Measurements from ENCODE around the gene MAGI1.

Gene MAGI1

GRCh38 chr3:65952842-65953241 lies 85.9 kb downstream of the MAGI1 start:
- Histone ChIP-seq H3K4me3 (ENCODE audit: low read length, poor library complexity, severe bottlenecking) (no peak overlapping the region), H3K9me3 (ENCODE audit: insufficient read depth, low read depth, low read length) (no peaks in the 10 kb centered on the region), H3K9me2 (replicated peaks; ENCODE audit: low read depth, low read length) (no peaks in the 10 kb centered on the region), H4K20me1 (ENCODE audit: insufficient read depth, low read length, poor library complexity, severe bottlenecking) (peaks cover 3% of the 10 kb centered on the region), H3K9ac (ENCODE audit: low read depth, low read length, poor library complexity, severe bottlenecking) (no peak overlapping the region), H3K27me3 (ENCODE audit: insufficient read depth, low read length, poor library complexity, severe bottlenecking) (no peaks in the 10 kb centered on the region), H3K4me2 (ENCODE audit: low read depth, low read length, poor library complexity, severe bottlenecking) (no peak overlapping the region), H3K36me3 (ENCODE audit: insufficient read depth, low read length) (no peaks in the 10 kb centered on the region), H3K79me2 (ENCODE audit: insufficient read depth, low read length) (no peaks in the 10 kb centered on the region), H3F3A (ENCODE audit: low read depth) (no peaks in the 10 kb centered on the region), H3K4me1 (ENCODE audit: insufficient read depth, low read length, poor library complexity, severe bottlenecking) (no peaks in the 10 kb centered on the region), H2AFZ (ENCODE audit: low read length) (no peak overlapping the region)
- TF ChIP-seq CTCF (conservative IDR thresholded peaks at IDR 0.05; ENCODE audit: low read length) (no peak), EZH2phosphoT487 (IDR thresholded peaks at IDR 0.05; ENCODE audit: borderline replicate concordance) (no peak)

DNA sequence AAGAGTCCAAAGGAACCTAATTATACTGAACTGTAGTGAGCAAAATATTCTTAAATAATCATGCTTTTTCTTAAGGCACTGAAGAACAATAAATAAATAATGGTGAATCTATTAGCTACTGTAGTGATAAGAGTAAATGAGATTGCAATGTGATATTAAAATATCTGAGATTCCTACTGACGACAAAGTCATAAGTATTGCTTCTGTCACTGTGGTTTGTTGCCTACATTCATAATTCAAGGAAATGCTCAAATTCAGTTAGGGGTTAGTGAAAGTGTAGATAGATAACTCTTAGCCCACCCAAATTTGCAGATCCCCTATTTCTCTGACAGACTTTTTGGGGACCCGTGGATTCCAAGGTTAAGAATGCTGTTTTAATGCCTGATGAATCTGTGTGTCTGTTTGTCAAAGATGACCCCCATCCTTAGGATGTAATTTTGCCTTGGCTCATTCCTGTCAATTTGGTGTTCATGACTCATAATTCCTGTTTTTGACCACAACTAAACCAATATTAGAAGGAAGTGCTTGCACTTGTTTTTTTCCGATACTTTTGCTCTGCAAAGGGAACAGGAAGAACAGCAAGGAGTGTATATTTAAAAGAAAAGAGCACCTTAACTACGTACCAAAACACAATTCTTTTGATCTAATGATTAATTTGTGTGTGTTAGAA lies 86.7 kb downstream of the MAGI1 start:
- Histone ChIP-seq H3F3A (ENCODE audit: low read depth) (no peaks in the 10 kb centered on the region), H3K9ac (ENCODE audit: low read depth, low read length, poor library complexity, severe bottlenecking) (no peak overlapping the region), H3K9me3 (ENCODE audit: insufficient read depth, low read depth, low read length) (no peaks in the 10 kb centered on the region), H3K4me1 (ENCODE audit: insufficient read depth, low read length, poor library complexity, severe bottlenecking) (no peaks in the 10 kb centered on the region), H3K9me2 (replicated peaks; ENCODE audit: low read depth, low read length) (no peaks in the 10 kb centered on the region), H3K36me3 (ENCODE audit: insufficient read depth, low read length) (no peaks in the 10 kb centered on the region), H2AFZ (ENCODE audit: low read length) (no peak overlapping the region), H3K79me2 (ENCODE audit: insufficient read depth, low read length) (no peaks in the 10 kb centered on the region), H3K4me2 (ENCODE audit: low read depth, low read length, poor library complexity, severe bottlenecking) (no peak overlapping the region), H3K4me3 (ENCODE audit: low read length, poor library complexity, severe bottlenecking) (no peak overlapping the region), H4K20me1 (ENCODE audit: insufficient read depth, low read length, poor library complexity, severe bottlenecking) (peaks cover 3% of the 10 kb centered on the region), H3K27me3 (ENCODE audit: insufficient read depth, low read length, poor library complexity, severe bottlenecking) (no peaks in the 10 kb centered on the region)
- TF ChIP-seq CTCF (conservative IDR thresholded peaks at IDR 0.05; ENCODE audit: low read length) (no peak), EZH2phosphoT487 (IDR thresholded peaks at IDR 0.05; ENCODE audit: borderline replicate concordance) (no peak)

- Histone ChIP-seq H2AFZ (ENCODE audit: low read length) (no peak overlapping the region), H3K9me2 (replicated peaks; ENCODE audit: low read depth, low read length) (no peaks in the 10 kb centered on the region), H3K4me1 (ENCODE audit: insufficient read depth, low read length, poor library complexity, severe bottlenecking) (no peaks in the 10 kb centered on the region), H3K36me3 (ENCODE audit: insufficient read depth, low read length) (no peaks in the 10 kb centered on the region), H3F3A (ENCODE audit: low read depth) (no peaks in the 10 kb centered on the region), H3K4me2 (ENCODE audit: low read depth, low read length, poor library complexity, severe bottlenecking) (no peak overlapping the region), H3K79me2 (ENCODE audit: insufficient read depth, low read length) (no peaks in the 10 kb centered on the region), H3K9ac (ENCODE audit: low read depth, low read length, poor library complexity, severe bottlenecking) (no peak overlapping the region), H3K4me3 (ENCODE audit: low read length, poor library complexity, severe bottlenecking) (no peak overlapping the region), H3K27me3 (ENCODE audit: insufficient read depth, low read length, poor library complexity, severe bottlenecking) (no peaks in the 10 kb centered on the region), H4K20me1 (ENCODE audit: insufficient read depth, low read length, poor library complexity, severe bottlenecking) (peaks cover 3% of the 10 kb centered on the region), H3K9me3 (ENCODE audit: insufficient read depth, low read depth, low read length) (no peaks in the 10 kb centered on the region)
- no peak for TF ChIP-seq CTCF (conservative IDR thresholded peaks at IDR 0.05; ENCODE audit: low read length)
These were observed 88.1 kb downstream of the MAGI1 start for GRCh38 chr3:65950340-65951326.

Data from Loucy (cell line).